Smooth muscle cell (in vitro differentiated cells): Measurements from ENCODE around the gene HEPACAM2. TPM values are rescaled to one million over a fixed set of nuclear protein-coding genes. Genes with fewer than 3 reads are reported as not detected.

Experiments used
- DNase-seq: peaks from one replicate; lab custom pipeline; 2025; ENCODE audit not compliant: unreplicated experiment; lab: John Stamatoyannopoulos, UW
- H2AFZ ChIP-seq: fragments of 200-600 bp; sonication (generic); 2 replicates; pipeline ENCODE4 v1.6.0; 2016; ENCODE audit warnings: antibody characterized with exemption, low read depth, mild to moderate bottlenecking
- H3F3A ChIP-seq: fragments of 200-600 bp; sonication (generic); 2 replicates; pipeline ENCODE4 v1.6.0; 2017; ENCODE audit warnings: antibody characterized with exemption, low read depth
- H3K27ac ChIP-seq: fragments of 200-600 bp; sonication (generic); 2 replicates; pipeline ENCODE4 v1.5.1; 2016; ENCODE audit warnings: low read depth, mild to moderate bottlenecking
- H3K27me3 ChIP-seq: fragments of 200-600 bp; sonication (generic); 2 replicates; pipeline ENCODE4 v1.6.1; 2016; ENCODE audit warnings: low read depth, mild to moderate bottlenecking
- H3K36me3 ChIP-seq: fragments of 200-600 bp; sonication (generic); 2 replicates; pipeline ENCODE4 v1.5.1; 2016; ENCODE audit warnings: low read depth
- H3K4me1 ChIP-seq: fragments of 200-600 bp; sonication (generic); 2 replicates; pipeline ENCODE4 v1.5.1; 2016; ENCODE audit warnings: low read depth
- H3K4me2 ChIP-seq: fragments of 200-600 bp; sonication (generic); 2 replicates; pipeline ENCODE4 v1.6.0; 2016; ENCODE audit warnings: mild to moderate bottlenecking
- H3K4me3 ChIP-seq: fragments of 200-600 bp; sonication (generic); 2 replicates; pipeline ENCODE4 v1.5.1; 2016; ENCODE audit warnings: mild to moderate bottlenecking
- H3K79me2 ChIP-seq: fragments of 200-600 bp; sonication (generic); 2 replicates; pipeline ENCODE4 v1.6.0; 2016; ENCODE audit warnings: low read depth, mild to moderate bottlenecking
- H3K9ac ChIP-seq: fragments of 200-600 bp; sonication (generic); 2 replicates; pipeline ENCODE4 v1.6.0; 2016; ENCODE audit warnings: low read depth
- H3K9me3 ChIP-seq: fragments of 200-600 bp; sonication (generic); replicated peaks from 2 replicates; pipeline ENCODE4 v1.5.1; 2016; ENCODE audit warnings: low read depth
- H4K20me1 ChIP-seq: fragments of 200-600 bp; sonication (generic); 2 replicates; pipeline ENCODE4 v1.6.0; 2016; ENCODE audit warnings: low read depth
- WGBS: methylation state at CpG from one replicate; pipeline ENCODE4 v1.1.7; 2016; ENCODE audit warnings: low lambda C conversion rate; 5-methylcytosine and 5-hydroxymethylcytosine counted together
- polyA plus RNA-seq: library from polyadenylated mRNA; unstranded; fragments of >200 nt; fragmentation: Nextera tagmentation; extraction: Ambion mirVana; gene quantifications from 2 replicates; pipeline ENCODE4 v1.2.1, GENCODE V29; 2016
- total RNA-seq: library from RNA; depleted of rRNA; stranded (reverse); fragments of >200 nt; gene quantifications from 2 replicates; pipeline ENCODE4 v1.2.3, GENCODE V29; 2014
- TF ChIP-seq, protein P1 (sequence below): fragments of 200-600 bp; sonication (generic); IDR thresholded peaks from 2 replicates; pipeline ENCODE4 v1.5.1; 2017; ENCODE audit warnings: borderline replicate concordance, mild to moderate bottlenecking, antibody characterized with exemption; ENCODE audit not compliant: insufficient read depth, poor library complexity, severe bottlenecking

HEPACAM2 gene
- total and polyA plus RNA-seq, 2 experiments from 2014 or later = not detected

DNA sequence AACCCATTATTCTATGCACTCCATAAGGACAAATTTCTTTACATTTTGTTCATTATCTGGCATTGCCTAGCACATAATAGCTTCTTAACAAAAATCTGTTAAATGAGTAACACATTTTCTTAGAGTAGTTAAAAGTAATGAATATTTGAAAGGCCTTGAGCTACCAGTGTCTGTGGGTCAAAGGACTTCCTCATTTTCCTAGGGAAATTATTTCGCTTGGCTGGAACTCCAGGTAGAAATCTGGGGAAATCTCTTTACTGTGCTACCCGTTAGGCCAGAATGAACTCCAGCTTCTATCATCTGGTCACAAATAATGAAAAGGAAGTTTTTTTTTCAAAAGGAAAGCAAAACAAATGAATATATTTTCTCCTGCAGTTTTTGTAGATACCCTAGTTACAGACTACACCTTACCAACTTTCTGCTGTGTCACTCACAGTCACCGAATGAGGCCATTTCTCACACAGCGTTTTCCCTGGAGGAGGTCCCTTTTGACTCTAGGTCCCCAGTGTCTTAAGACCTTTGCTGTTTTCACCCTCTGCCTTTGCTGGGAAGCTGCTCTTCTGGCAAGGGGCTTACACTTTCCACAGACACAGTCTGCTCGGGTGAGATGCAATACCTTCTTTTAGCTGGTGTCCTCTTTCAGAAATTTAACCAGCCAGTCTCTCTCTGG lies 79.7 kb downstream of the HEPACAM2 start:
- TF ChIP-seq, protein P1, sequence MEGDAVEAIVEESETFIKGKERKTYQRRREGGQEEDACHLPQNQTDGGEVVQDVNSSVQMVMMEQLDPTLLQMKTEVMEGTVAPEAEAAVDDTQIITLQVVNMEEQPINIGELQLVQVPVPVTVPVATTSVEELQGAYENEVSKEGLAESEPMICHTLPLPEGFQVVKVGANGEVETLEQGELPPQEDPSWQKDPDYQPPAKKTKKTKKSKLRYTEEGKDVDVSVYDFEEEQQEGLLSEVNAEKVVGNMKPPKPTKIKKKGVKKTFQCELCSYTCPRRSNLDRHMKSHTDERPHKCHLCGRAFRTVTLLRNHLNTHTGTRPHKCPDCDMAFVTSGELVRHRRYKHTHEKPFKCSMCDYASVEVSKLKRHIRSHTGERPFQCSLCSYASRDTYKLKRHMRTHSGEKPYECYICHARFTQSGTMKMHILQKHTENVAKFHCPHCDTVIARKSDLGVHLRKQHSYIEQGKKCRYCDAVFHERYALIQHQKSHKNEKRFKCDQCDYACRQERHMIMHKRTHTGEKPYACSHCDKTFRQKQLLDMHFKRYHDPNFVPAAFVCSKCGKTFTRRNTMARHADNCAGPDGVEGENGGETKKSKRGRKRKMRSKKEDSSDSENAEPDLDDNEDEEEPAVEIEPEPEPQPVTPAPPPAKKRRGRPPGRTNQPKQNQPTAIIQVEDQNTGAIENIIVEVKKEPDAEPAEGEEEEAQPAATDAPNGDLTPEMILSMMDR = no peak
- H3F3A ChIP-seq = no peaks in the 10 kb centered on the region
- H3K4me1 ChIP-seq = peaks cover 12% of the 10 kb centered on the region
- H3K4me2 ChIP-seq = no peak overlapping the region
- no peaks in the 10 kb centered on the region for H3K9me3 ChIP-seq
- 90% methylated on average over 5 of the region's 5 CpGs for WGBS
- no peak overlapping the region for H3K9ac ChIP-seq
- H3K27me3 ChIP-seq = no peaks in the 10 kb centered on the region
- H3K4me3 ChIP-seq = no peak overlapping the region
- DNase-seq = no peak
- H3K36me3 ChIP-seq = no peaks in the 10 kb centered on the region
- no peak overlapping the region for H2AFZ ChIP-seq
- H3K27ac ChIP-seq = no peak overlapping the region
- H4K20me1 ChIP-seq = no peaks in the 10 kb centered on the region
- H3K79me2 ChIP-seq = no peaks in the 10 kb centered on the region

DNA sequence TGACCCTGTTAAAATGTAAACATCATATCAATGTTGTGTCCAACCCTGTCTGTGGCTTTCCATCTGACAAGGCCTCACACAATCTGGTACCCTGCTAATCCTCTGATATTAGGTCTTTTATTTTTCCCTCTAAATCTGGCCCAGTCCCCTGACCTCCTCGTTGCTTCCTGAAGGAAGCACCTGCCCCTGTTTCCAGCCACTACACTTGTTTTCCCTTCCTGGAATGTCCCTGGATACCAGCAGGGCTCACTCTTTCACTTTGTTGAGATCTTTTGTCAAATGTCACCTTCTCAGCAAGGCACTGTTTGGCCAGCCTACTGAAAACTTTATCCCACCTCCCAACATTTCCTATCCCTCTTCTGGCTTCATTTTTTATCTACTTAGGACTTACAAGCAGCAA lies 80.2 kb downstream of the HEPACAM2 start:
- Histone ChIP-seq H3K4me2 (no peak overlapping the region), H3K36me3 (no peaks in the 10 kb centered on the region), H2AFZ (no peak overlapping the region), H3K4me3 (no peak overlapping the region), H3K4me1 (peaks cover 12% of the 10 kb centered on the region), H3K9me3 (no peaks in the 10 kb centered on the region), H4K20me1 (no peaks in the 10 kb centered on the region), H3F3A (no peaks in the 10 kb centered on the region), H3K79me2 (no peaks in the 10 kb centered on the region), H3K27me3 (no peaks in the 10 kb centered on the region), H3K9ac (no peak overlapping the region), H3K27ac (no peak overlapping the region)
- 57% methylated on average over 1 of the region's 1 CpG for WGBS
- TF ChIP-seq, protein P1 = no peak
- DNase-seq = no peak

DNA sequence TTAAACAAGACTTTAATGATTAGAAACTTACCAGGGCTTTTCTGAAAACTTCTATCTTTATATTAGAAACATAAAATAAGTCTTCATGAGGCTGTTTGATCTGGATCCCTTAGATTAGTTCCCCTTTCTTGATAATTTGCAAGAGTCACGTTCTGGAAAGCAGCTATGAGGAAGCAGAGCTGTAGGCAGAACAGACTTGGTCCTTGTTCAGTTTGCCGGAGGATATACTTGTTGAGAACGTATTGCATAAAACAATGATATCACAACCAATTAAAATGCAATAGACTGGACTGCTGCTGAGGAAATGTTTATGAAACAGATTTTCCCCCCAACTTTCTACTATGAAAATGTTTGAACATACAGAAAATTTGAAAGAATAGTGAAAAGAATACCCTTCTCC lies 80.9 kb downstream of the HEPACAM2 start:
- Histone ChIP-seq H3K4me3 (no peak overlapping the region), H3K4me2 (no peak overlapping the region), H3K27me3 (no peaks in the 10 kb centered on the region), H3K4me1 (peaks cover 12% of the 10 kb centered on the region), H3K79me2 (no peaks in the 10 kb centered on the region), H3K36me3 (no peaks in the 10 kb centered on the region), H3K9ac (no peak overlapping the region), H4K20me1 (no peaks in the 10 kb centered on the region), H2AFZ (no peak overlapping the region), H3F3A (no peaks in the 10 kb centered on the region), H3K9me3 (no peaks in the 10 kb centered on the region), H3K27ac (no peak overlapping the region)
- no peak for DNase-seq
- TF ChIP-seq, protein P1 = no peak
- WGBS = 88% methylated on average over 3 of the region's 3 CpGs

DNA sequence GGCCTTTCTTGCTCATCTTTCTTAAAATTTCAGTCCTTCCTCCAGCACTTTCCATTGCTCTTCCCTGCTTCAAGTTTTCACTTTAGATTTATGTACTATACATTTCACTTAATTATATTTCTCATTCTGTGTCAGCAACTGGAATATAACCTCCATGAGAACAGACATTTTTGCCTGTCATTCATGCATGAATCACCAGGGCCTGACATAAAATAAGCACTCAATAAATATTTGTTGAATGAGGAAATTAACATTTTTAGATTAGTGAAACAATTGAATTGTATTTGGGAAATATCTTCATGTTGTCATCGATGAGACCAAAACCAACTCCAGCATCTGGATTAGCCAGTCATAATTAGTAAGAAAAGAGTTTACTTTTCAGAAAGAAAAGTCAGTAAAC lies 84.1 kb downstream of the HEPACAM2 start:
- TF ChIP-seq, protein P1 = no peak

More for the DNA sequence above, 84.1 kb downstream of the HEPACAM2 start:
- Histone ChIP-seq H3K4me1 (peaks cover 8% of the 10 kb centered on the region), H3K79me2 (no peaks in the 10 kb centered on the region), H3K4me2 (no peak overlapping the region), H3K27ac (no peak overlapping the region), H3K4me3 (no peak overlapping the region), H3K9me3 (no peaks in the 10 kb centered on the region), H3K36me3 (no peaks in the 10 kb centered on the region), H4K20me1 (no peaks in the 10 kb centered on the region), H3K27me3 (no peaks in the 10 kb centered on the region), H3F3A (no peaks in the 10 kb centered on the region), H3K9ac (no peak overlapping the region), H2AFZ (no peak overlapping the region)
- no peak for DNase-seq
- WGBS = 89% methylated on average over 1 of the region's 1 CpG
